CD4-positive, alpha-beta T cell (primary cell): ENCODE data around the gene ATP23. TPM values are rescaled to one million over a fixed set of nuclear protein-coding genes. Genes with fewer than 3 reads are reported as not detected.

Experiments used
- ATAC-seq: fragments of 200-7000 bp; cut with Tn5 transposase; one replicate; pipeline ENCODE4 v1.10.0; 2022; ENCODE audit warnings: mild to moderate bottlenecking; ENCODE audit not compliant: poor library complexity
- CTCF ChIA-PET: fragments of 350-600 bp; sonication (Branson Sonifier 250); formaldehyde crosslinking; loops from one replicate; lab custom pipeline; 2021; ENCODE audit warnings: antibody characterized with exemption, inconsistent platforms; lab: Charles Lee
- POLR2A ChIA-PET: fragments of 350-600 bp; sonication (Branson Sonifier 250); formaldehyde crosslinking; loops from one replicate; lab custom pipeline; 2021; ENCODE audit warnings: antibody characterized with exemption, inconsistent platforms; lab: Charles Lee
- DNase-seq, 14 experiments: peaks; one replicate each; pipeline ENCODE4 v3.0.0-alpha.2; 2013 to 2020; ENCODE audit warnings: mixed read lengths in 2 of 14
- H3K27ac ChIP-seq, 2 donors: one replicate each; pipeline versions ENCODE4 v1.5.1 to v1.7.0; 2013; ENCODE audit warnings: low read length in 2 of 2, low read depth in 1 of 2, mild to moderate bottlenecking in 1 of 2
- H3K27me3 ChIP-seq, 2 experiments: 1 replicate in 1 of 2; 2 replicates in 1 of 2; pipeline versions ENCODE4 v1.6.1 to v1.7.0; 2013; ENCODE audit warnings: low read length in 2 of 2, control low read depth in 1 of 2, mild to moderate bottlenecking in 1 of 2, moderate library complexity in 1 of 2; ENCODE audit not compliant: insufficient read depth in 2 of 2, control insufficient read depth in 1 of 2
- H3K36me3 ChIP-seq: one replicate; pipeline ENCODE4 v1.6.1; 2013; ENCODE audit warnings: low read length, control low read depth; ENCODE audit not compliant: insufficient read depth
- H3K4me1 ChIP-seq: one replicate; pipeline ENCODE4 v1.6.1; 2013; ENCODE audit warnings: low read length, control low read depth; ENCODE audit not compliant: insufficient read depth
- H3K4me3 ChIP-seq: one replicate; pipeline ENCODE4 v1.5.1; 2013; ENCODE audit warnings: mild to moderate bottlenecking, low read length, moderate library complexity
- H3K9me3 ChIP-seq, 2 experiments: 1 replicate in 1 of 2; 2 replicates in 1 of 2; pipeline versions ENCODE4 v1.6.1 to v1.7.0; 2013; ENCODE audit warnings: low read length in 2 of 2, mild to moderate bottlenecking in 2 of 2, control low read depth in 1 of 2, moderate library complexity in 1 of 2; ENCODE audit not compliant: control insufficient read depth in 1 of 2, insufficient read depth in 1 of 2
- H3K27ac Mint-ChIP-seq: one replicate; pipeline ENCODE4 v1.8.0; 2020; ENCODE audit warnings: mixed read lengths
- H3K27me3 Mint-ChIP-seq: one replicate; pipeline ENCODE4 v1.8.0; 2021; ENCODE audit warnings: mixed read lengths
- H3K36me3 Mint-ChIP-seq: one replicate; pipeline ENCODE4 v1.8.0; 2021; ENCODE audit warnings: low read depth, mixed read lengths
- H3K4me1 Mint-ChIP-seq: one replicate; pipeline ENCODE4 v1.8.0; 2021; ENCODE audit warnings: low read depth, mixed read lengths
- H3K4me3 Mint-ChIP-seq: one replicate; pipeline ENCODE4 v1.8.0; 2020; ENCODE audit warnings: mild to moderate bottlenecking, mixed read lengths
- H3K9me3 Mint-ChIP-seq: one replicate; pipeline ENCODE4 v1.8.0; 2020; ENCODE audit warnings: mixed read lengths
- intact Hi-C, 2 experiments: fragments of 100-400 bp; cut with DNase I in 1 of 2; cut with micrococcal nuclease in 1 of 2; formaldehyde crosslinking; loops; one replicate each; pipeline versions ENCODE4 v1.15.1 to v1.9.0; 2023 to 2025; cut with DNase I, micrococcal nuclease
- total RNA-seq, 174 experiments: library from RNA in 2 of 174; stranded (reverse) in 2 of 174; gene quantifications; one replicate each; pipeline ENCODE4 v1.2.3 and lab custom pipeline; 2021 to 2026
- TF ChIP-seq, protein P1 (sequence below): fragments of 200-600 bp; IDR thresholded peaks from one replicate; pipeline ENCODE4 v1.8.0; 2022; ENCODE audit warnings: antibody characterized with exemption, mild to moderate bottlenecking

Gene ATP23
- total RNA-seq, 2 experiments from 2014 or later, result 5.3 to 5.6 TPM

GRCh38 chr12:57894399-57895292 lies 46.7 kb upstream of the ATP23 start:
- intact Hi-C loops, result no loop called here
- H3K9me3 Mint-ChIP-seq, result no peaks in the 10 kb centered on the region
- H3K27ac ChIP-seq, result peak overlapping the region in 1 of 2 donors; percentile 11
- ATAC-seq, result no peak
- DNase-seq, result peak in 4 of 14 experiments; percentile 13 to 32 (median 23)
- peaks cover 54% of the 10 kb centered on the region for H3K4me1 Mint-ChIP-seq
- no peaks in the 10 kb centered on the region for H3K9me3 ChIP-seq
- ChIA-PET POLR2A (interaction anchor here (0.8 to 11.4 kb wide), 6 partner anchors 9 to 139 kb away, joined by 3 to 124 read pairs (median 4); partner anchors contain the start of gene CTDSP2), CTCF (interaction anchor here (0.7 to 2.9 kb wide), 3 partner anchors 11 to 49 kb away, joined by 3 to 17 read pairs (median 13); partner anchors contain the start of gene CTDSP2)
- H3K27ac Mint-ChIP-seq, result peak overlapping the region; percentile 82
- H3K36me3 Mint-ChIP-seq, result no peaks in the 10 kb centered on the region
- H3K36me3 ChIP-seq, result no peaks in the 10 kb centered on the region
- H3K27me3 ChIP-seq, result peaks cover 0 to 4% of the 10 kb centered on the region in 2 experiments
- H3K4me3 ChIP-seq, result no peak overlapping the region
- peak overlapping the region; percentile 74 for H3K4me3 Mint-ChIP-seq
- TF ChIP-seq, protein P1, sequence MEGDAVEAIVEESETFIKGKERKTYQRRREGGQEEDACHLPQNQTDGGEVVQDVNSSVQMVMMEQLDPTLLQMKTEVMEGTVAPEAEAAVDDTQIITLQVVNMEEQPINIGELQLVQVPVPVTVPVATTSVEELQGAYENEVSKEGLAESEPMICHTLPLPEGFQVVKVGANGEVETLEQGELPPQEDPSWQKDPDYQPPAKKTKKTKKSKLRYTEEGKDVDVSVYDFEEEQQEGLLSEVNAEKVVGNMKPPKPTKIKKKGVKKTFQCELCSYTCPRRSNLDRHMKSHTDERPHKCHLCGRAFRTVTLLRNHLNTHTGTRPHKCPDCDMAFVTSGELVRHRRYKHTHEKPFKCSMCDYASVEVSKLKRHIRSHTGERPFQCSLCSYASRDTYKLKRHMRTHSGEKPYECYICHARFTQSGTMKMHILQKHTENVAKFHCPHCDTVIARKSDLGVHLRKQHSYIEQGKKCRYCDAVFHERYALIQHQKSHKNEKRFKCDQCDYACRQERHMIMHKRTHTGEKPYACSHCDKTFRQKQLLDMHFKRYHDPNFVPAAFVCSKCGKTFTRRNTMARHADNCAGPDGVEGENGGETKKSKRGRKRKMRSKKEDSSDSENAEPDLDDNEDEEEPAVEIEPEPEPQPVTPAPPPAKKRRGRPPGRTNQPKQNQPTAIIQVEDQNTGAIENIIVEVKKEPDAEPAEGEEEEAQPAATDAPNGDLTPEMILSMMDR, result no peak
- peaks cover 65% of the 10 kb centered on the region for H3K4me1 ChIP-seq
- H3K27me3 Mint-ChIP-seq, result no peaks in the 10 kb centered on the region

GRCh38 chr12:57895389-57896114 lies 45.8 kb upstream of the ATP23 start:
- peaks cover 56% of the 10 kb centered on the region for H3K4me1 Mint-ChIP-seq
- no peak overlapping the region for H3K4me3 ChIP-seq
- intact Hi-C loops, result loop anchor here (2.0 kb wide), 2 partner anchors 93 to 113 kb away; partner anchors contain the start of gene TSFM (in 1 of the 2)

More at GRCh38 chr12:57895389-57896114, 45.8 kb upstream of the ATP23 start:
- Mint-ChIP-seq H3K4me3 (peak overlapping the region; percentile 85), H3K27ac (peak overlapping the region; percentile 82), H3K9me3 (no peaks in the 10 kb centered on the region), H3K27me3 (no peaks in the 10 kb centered on the region), H3K36me3 (no peaks in the 10 kb centered on the region)
- no peak overlapping the region for H3K27ac ChIP-seq
- ATAC-seq, result no peak
- H3K9me3 ChIP-seq, result no peaks in the 10 kb centered on the region
- DNase-seq, result no peak
- CTCF ChIA-PET, result interaction anchor here (1.4 to 2.9 kb wide), 5 partner anchors 10 to 96 kb away, joined by 3 to 17 read pairs (median 6); partner anchors contain the start of gene CTDSP2
- TF ChIP-seq, protein P1, result no peak
- POLR2A ChIA-PET, result interaction anchor here (0.6 to 11.4 kb wide), 11 partner anchors 8 to 139 kb away, joined by 3 to 124 read pairs (median 4); partner anchors contain the start of genes ATP23 and CTDSP2
- no peaks in the 10 kb centered on the region for H3K36me3 ChIP-seq
- H3K4me1 ChIP-seq, result peaks cover 71% of the 10 kb centered on the region
- H3K27me3 ChIP-seq, result no peaks in the 10 kb centered on the region
